GM10266 (cell line): ENCODE measurements around the gene TMA7B.

Source experiments
- DNase-seq: peaks from one replicate; pipeline ENCODE4 v3.0.0; 2012; ENCODE audit errors: extremely low spot score
- TF ChIP-seq, protein P1 (sequence below): IDR thresholded peaks from 2 replicates; pipeline ENCODE4 v1.5.1; 2012; ENCODE audit warnings: mild to moderate bottlenecking, low read depth; ENCODE audit not compliant: control insufficient read depth, insufficient read depth; ENCODE audit errors: missing control alignments

Gene TMA7B

DNA sequence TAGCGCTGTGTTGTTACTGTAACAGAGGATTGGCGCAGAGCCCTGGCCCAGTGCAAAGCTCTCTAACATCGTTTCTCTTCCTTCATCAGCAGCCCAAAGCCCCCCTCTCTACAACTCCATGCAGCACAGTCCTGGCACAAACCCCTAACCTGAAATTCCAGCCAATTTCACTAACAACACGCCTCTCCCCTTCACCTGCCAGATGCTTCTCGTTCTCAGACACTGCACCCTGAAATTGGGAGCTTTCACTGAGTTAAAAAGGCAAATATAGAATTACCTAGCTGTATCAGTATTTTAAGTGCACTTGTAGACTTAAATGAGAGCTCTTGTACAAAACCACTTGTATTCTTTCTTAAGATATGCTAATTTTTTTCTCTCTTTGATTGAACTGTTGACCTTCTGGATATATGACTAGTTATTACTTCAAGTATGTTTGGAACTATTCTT is 43.0 kb upstream of the TMA7B start:
- DNase-seq: no peak
- TF ChIP-seq, protein P1, sequence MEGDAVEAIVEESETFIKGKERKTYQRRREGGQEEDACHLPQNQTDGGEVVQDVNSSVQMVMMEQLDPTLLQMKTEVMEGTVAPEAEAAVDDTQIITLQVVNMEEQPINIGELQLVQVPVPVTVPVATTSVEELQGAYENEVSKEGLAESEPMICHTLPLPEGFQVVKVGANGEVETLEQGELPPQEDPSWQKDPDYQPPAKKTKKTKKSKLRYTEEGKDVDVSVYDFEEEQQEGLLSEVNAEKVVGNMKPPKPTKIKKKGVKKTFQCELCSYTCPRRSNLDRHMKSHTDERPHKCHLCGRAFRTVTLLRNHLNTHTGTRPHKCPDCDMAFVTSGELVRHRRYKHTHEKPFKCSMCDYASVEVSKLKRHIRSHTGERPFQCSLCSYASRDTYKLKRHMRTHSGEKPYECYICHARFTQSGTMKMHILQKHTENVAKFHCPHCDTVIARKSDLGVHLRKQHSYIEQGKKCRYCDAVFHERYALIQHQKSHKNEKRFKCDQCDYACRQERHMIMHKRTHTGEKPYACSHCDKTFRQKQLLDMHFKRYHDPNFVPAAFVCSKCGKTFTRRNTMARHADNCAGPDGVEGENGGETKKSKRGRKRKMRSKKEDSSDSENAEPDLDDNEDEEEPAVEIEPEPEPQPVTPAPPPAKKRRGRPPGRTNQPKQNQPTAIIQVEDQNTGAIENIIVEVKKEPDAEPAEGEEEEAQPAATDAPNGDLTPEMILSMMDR: no peak

DNA sequence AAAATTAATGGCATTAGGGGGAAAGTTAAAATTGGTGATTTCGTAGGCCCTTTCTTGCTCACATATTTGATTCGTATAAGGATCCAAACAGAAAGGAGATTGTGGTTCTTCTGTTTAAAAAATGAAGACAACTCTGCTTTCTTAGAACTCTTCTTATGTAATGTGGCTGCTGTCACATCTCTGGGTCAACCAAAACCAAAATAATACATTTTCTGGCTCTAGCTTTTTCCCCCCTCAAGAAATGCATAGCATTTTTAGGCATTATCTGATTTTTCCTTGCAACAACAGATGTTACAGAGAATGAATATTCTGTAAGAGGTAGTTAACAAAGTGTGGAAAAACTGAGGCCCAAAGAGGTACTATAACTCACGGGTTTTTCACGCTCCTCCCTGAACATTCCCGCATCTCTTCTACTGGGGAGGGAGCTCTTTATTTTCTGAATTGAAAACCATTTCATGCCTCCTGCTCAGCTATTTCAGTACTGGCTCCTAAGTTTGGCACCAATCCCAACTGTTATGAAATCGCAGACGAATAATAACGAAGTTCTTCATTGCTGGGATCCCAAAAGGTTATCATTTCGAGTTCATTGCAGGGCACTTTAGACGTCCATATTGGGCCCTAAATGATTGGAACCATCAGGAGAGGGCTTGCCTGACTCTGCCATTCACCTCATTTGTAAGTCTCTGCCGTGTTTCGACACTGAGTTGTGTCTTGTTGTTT is 42.3 kb upstream of the TMA7B start:
- TF ChIP-seq, protein P1: no peak
- no peak for DNase-seq

DNA sequence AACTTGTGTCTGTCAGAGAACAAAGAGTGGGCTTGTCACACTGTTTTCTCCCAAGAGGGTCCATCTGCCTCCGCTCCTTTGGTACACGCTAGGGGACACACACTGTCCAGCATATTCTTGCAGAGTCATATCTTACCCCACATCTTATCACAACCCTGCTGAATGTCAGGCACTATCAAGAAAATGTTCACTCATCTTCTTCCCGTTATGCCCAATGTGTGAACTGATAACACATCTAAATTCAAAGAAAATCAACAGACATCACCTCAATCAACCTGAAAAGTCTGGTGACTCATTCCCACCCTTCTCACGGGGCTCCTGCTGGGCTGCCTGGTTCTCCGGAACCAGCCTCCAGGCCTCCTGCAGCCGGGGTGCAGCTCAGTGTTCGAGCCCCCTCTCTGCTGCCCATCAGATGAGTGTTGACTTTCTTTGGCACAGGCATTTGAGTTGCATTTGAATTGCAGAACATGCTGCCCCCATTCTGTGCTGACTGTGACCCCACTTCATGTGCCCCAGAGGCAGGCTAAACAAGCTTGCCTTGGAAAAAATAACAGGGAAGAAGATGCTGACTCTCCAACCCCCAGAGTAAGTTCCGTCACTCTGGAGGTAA is 40.0 kb upstream of the TMA7B start:
- DNase-seq: no peak
- TF ChIP-seq, protein P1: no peak

DNA sequence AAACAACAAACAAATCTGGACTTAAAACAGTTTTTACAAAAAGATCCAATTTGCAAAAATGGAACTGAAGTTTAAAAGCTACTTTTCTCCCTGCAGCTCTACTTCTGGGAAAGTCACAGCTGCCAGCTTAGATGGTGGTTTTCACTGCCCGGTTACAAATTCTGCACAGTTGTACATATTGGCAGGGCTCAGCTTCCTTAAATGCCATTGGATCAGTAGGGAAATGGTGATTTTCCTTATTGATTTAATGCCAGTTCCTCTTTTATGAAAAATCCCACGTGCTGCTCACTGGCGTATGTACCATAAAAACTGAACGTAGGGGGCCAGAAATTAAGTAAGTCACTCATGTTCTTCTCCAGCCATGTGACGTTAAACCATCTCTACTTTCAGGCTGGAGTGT is 36.5 kb upstream of the TMA7B start:
- no peak for DNase-seq
- TF ChIP-seq, protein P1: no peak

DNA sequence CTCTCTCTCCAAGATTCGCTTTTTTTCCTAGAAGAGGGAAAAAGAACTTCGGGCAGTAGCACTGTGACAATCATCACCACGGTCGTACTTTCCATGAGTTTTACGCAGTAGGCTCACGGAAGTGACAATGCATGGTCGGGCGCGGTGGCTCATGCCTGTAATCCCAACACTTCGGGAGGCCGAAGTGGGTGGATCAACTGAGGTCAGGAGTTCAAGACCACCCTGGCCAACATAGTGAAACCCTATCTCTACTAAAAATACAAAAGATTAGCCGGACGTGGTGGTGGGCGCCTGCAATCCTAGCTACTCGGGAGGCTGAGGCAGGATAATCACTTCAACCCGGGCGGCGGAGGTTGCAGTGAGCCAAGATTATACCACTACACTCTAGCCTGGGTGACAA is 35.9 kb upstream of the TMA7B start:
- no peak for DNase-seq
- TF ChIP-seq, protein P1: no peak

DNA sequence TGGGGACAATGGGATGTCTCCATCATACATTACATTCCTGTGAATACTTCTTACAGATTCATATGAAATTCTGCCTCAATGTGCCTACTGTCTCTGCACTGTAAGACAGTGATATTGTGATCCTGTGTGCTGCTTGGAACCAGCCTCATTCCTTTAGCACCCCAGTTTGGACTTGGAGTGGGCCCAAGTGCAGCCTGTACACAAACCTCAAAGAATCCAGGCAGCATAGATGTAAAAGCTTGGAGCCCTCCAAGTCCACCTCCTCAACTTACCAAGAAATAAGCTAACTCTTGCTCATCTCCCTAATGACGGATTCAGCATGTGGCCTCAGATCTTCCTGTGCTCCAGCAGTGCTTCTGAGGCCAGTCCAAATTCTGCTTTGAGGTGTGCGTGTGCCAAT is 34.9 kb upstream of the TMA7B start:
- TF ChIP-seq, protein P1: no peak
- DNase-seq: no peak
